GM19043 (cell line): ENCODE results near the gene SH3PXD2B.

Source experiments
- ATAC-seq: cut with Tn5 transposase; IDR thresholded peaks from one replicate; pipeline ENCODE4 v1.9.1; 2021; ENCODE audit warnings: low read depth; ENCODE audit not compliant: unreplicated experiment

Gene SH3PXD2B

GRCh38 chr5:172454358-172455086, at the start of gene SH3PXD2B:
Gene SH3PXD2B (minus strand): TSS chr5:172454525. CDS start chr5:172454352, 173 bp downstream.
- ATAC-seq = no peak

DNA sequence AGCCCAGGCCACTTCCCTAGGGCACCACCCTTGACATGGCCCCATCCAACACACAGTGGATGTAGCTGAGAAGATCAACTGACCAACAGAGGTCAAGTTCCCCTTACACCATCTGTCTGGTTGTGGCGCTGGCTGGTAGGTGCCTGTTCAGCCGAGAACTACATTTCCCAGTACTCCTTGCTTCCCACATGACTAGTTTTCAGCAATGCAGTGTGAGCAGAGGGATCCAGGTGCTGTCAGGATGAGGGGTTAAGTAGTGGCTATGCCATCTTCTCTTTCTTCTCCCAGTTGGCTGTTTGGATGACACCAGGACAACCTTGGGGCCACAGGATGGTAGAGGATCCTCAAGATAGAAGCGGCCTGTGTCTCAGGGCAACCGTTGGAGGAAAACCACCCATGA, 48.6 kb upstream of the SH3PXD2B start:
- ATAC-seq = no peak

DNA sequence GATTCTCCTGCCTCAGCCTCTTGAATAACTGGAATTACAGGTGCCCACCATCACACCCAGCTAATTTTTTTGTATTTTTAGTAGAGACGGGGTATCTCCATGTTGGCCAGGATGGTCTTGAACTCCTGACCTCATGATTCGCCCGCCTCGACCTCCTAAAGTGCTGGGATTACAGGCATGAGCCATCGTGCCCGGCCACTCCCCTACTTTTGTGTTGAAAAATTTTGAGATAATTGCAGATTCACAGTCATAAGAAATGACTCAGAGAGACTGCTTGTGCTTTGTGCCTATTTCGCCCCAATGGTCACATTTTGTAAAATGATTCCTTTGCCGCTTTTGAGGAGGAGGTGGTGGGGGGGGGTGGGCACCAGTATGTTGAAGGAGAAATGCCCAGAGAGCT, 48.1 kb upstream of the SH3PXD2B start:
- ATAC-seq = no peak

GRCh38 chr5:172501708-172502320, 47.5 kb upstream of the SH3PXD2B start:
- no peak for ATAC-seq

DNA sequence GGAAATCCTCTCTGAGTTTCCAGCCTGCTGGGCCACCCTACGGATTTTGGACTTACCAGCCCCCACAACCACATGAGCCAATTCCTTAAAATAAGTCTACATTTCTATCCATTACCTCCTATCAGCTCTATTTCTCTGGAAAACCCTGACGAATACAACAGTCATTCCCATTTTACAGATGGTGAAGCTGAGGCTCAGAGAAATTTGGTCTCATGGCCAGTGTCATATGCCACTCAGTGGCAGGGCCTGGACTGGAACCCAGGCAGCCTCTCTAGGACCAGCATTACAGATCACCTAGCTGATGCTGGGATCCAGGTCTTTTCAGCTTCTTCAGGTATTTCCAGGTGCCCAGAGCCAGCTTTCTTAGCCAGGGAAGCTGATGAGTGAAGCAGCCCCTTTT, 45.0 kb upstream of the SH3PXD2B start:
- no peak for ATAC-seq

GRCh38 chr5:172498431-172499129, 44.3 kb upstream of the SH3PXD2B start:
- no peak for ATAC-seq

GRCh38 chr5:172497591-172498255, 43.4 kb upstream of the SH3PXD2B start:
- ATAC-seq = no peak

DNA sequence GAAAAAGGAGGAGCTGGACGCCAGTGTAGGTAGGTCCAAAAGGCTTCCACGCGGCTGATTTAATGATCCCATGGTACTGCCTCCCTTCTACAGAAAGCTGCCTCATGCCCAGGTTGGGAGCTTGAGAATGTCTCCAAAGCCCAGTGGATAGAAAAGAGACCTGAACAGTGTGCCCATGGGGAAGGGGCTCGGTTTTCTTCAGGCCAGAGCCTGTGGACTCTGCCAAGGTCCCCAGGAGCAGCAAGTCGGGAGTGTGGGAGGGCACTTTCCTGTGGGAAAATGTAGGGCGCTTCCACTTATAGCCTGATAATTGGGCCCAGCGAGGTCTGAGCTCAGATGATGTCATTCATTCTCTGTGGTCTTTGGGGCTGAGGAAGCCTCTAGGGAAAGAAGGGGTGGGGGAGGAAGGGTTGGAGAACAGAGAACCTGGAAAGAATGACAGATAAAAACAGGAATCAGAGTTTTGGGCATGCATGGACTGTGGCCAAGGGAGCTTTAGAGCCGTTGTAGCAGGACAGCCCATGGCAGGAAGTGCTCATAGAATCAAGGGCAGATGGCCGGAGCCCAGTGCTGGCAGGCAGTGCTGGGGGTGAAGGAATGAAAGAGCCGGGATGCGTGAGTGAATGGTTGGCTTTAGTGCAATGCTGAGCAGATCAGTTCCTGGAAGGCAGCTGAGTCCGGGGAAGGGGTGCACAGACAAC, 42.5 kb upstream of the SH3PXD2B start:
- no peak for ATAC-seq

DNA sequence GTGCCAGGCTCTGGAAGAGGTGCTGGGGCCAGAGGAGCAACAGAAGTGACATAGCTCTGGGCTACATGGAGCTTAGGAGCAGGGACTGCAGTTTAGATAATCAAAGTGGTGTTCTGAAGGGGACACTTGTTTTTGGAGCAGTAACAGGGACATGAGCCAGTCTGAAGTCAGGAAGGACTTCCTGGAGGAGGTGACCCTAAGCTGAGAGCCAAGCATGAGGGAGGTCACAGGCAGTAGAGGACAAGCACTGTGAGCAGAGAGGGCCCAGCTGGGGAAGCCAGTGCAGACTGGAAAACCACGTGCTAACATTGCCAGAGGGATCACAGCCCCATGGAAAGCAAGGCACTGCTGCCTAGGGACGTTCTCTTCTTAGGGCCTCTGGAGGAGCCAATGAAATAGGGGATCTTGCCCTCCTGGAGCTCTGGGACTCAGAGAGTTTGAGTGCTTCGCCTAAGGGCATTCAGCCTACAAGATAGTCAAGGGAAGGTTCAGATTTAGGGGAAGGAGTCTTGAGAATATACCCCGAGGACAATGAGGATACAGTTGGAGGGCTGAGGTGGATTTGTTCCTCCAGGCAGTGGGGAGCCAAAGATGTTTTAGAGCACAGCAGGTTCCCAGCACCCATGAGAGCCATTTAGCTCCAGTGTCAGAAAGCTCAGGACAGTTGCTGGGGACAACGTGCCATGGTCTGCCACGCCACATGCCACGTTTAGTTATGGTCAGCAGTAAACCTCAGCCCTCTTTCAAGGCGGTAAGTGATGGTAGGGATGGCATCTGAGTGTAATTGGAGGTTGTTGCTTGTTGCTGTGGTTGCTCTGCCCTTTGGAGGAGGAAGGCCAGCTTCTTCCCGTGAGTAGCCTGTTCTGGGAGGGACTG, 40.5 kb upstream of the SH3PXD2B start:
- ATAC-seq = no peak

- no peak for ATAC-seq
These were observed 39.6 kb upstream of the SH3PXD2B start for GRCh38 chr5:172493906-172494305.

- no peak for ATAC-seq
These were observed 39.1 kb upstream of the SH3PXD2B start for GRCh38 chr5:172493461-172493860.

- ATAC-seq = no peak
These were observed 38.7 kb upstream of the SH3PXD2B start for GRCh38 chr5:172493002-172493401.

DNA sequence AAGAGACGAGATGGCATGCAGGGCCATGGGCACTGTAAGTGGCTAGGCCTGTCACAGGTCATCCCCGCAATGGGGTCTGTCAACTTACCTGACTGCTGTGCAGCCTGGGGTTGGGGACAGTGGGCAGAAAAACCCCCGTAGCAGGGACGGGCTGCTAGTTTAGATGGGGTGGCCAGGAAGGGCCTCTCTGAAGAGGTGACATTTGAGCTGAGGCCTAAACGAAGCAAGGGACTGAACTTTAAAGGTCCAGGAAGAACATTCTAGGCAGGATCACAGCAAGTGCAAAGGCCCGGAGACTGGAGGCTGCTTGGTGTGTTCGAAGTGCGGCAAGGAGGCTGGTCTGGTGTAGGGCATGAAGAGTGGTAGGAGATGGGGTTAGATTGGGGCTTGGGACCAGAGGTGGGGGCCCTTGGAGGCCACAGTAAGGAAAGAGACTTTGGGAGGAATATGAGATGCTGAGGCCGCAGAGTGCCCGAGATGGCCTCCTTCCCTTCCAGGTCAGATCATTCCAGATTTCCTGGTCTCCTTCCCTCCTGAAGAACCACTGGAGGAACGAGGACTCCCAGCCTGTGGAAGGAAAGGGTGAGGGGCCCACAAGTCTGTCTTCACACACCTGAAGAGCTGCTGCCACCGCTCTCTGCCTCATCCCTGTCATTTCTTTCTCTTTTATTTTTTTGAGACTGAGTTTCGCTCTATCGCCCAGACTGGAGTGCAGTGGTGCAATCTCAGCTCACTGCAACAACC, 37.9 kb upstream of the SH3PXD2B start:
- no peak for ATAC-seq

- no peak for ATAC-seq
These were observed 37.2 kb upstream of the SH3PXD2B start for GRCh38 chr5:172491481-172491880.

DNA sequence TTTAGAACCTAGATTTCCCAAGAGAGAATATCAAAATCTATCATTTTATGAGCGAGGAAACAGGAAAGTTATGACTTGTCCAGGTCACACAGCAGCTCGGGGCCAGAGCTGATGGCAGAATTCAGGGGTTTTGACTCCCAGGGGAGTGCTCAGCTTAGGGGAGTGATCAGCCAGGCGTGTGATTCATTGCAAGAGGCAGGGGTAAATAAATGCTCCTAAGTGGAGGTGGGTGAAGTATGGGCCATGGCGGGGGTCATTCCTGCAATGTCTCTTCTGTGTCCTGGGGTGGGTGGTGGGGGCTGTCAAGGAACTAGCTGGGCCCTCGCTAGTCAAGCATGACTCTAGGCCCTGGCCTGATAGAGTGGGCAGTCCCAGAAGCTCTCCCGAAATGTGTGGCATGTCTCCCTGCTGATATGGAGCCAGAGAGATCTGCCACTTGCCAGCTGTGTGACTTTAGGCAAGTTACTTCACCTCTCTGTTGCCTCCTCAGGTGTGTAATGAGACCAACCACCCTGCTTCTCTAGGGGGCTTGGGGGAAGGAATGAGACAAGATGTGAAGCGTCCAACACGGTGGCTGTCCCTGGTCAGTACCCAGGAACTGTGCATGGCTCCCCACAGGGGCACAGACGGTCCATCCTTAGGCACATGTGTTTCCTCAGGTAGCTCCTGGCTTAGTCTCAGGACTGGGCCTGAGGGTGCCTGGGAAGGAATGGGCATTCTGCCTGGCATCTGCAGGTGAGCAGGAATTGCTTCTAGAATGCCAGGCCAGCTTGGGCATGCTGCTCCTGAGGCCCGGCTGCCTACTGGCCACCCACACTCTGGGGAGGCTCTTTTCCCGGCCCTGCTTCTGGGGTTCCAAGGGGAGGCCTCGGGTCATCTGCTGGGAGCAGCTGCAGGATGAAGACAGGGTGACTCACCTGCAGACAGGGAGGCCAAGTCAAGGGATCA, 36.5 kb upstream of the SH3PXD2B start:
- ATAC-seq = no peak

- no peak for ATAC-seq
These were observed 33.9 kb upstream of the SH3PXD2B start for GRCh38 chr5:172488221-172488620.

GRCh38 chr5:172487671-172488070, 33.3 kb upstream of the SH3PXD2B start:
- no peak for ATAC-seq

DNA sequence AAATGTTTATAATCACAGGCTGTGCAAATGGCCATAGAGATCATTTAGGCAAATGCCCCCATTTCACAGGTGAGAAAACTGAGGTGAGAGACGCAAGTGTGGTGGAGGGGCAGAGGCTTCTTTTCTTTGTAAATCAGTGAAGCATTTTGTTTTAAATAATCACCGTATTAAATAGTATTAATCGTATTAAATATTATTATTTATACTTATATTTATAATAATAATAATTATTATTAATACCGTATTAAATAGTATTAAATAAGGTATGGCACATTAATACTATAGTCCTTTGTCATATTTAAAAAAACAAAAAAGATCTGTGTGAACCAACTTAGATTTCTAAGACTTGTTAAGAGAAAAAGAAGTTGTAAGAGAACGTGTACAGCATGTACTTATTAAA, 32.6 kb upstream of the SH3PXD2B start:
- no peak for ATAC-seq
